HEK293T (cell line): Measurements from ENCODE around the gene STEAP3.

Source experiments
- CTCF ChIA-PET: fragments of 350-600 bp; formaldehyde crosslinking; extraction: SDS; loops from one replicate; lab custom pipeline; 2021; ENCODE audit warnings: antibody characterized with exemption, inconsistent platforms; lab: Yijun Ruan, JAX
- POLR2A ChIA-PET: fragments of 350-600 bp; formaldehyde crosslinking; extraction: SDS; loops from one replicate; lab custom pipeline; 2020; ENCODE audit warnings: antibody characterized with exemption, inconsistent platforms; lab: Yijun Ruan, JAX
- DNase-seq: peaks from one replicate; pipeline ENCODE4 v3.0.0; 2012; ENCODE audit warnings: mixed read lengths; ENCODE audit errors: extremely low spot score
- ARNT ChIP-seq: fragments of 450-650 bp; IDR thresholded peaks from 2 replicates; pipeline ENCODE4 v1.6.1; 2017; ENCODE audit warnings: mild to moderate bottlenecking
- BHLHE40 ChIP-seq: fragments of 450-650 bp; IDR thresholded peaks from 2 replicates; pipeline ENCODE4 v1.6.1; 2016; ENCODE audit warnings: mild to moderate bottlenecking, moderate library complexity, borderline replicate concordance
- CTBP1 ChIP-seq: fragments of 450-650 bp; IDR thresholded peaks from 2 replicates; pipeline ENCODE4 v1.6.1; 2016; ENCODE audit warnings: borderline replicate concordance
- ELF4 ChIP-seq: fragments of 450-650 bp; IDR thresholded peaks from 2 replicates; pipeline ENCODE4 v1.6.1; 2017; ENCODE audit warnings: antibody characterized with exemption
- FOXA1 ChIP-seq: fragments of 450-650 bp; IDR thresholded peaks from 2 replicates; pipeline ENCODE4 v1.6.1; 2016; ENCODE audit warnings: mild to moderate bottlenecking
- FOXK2 ChIP-seq: fragments of 450-650 bp; IDR thresholded peaks from 2 replicates; pipeline ENCODE4 v1.6.1; 2016; ENCODE audit warnings: mild to moderate bottlenecking
- FOXM1 ChIP-seq: fragments of 450-650 bp; IDR thresholded peaks from 2 replicates; pipeline ENCODE4 v1.6.1; 2017; ENCODE audit warnings: mild to moderate bottlenecking, borderline replicate concordance
- HDGF ChIP-seq: fragments of 450-650 bp; IDR thresholded peaks from 2 replicates; pipeline ENCODE4 v1.6.1; 2017; ENCODE audit warnings: antibody characterized with exemption, borderline replicate concordance
- L3MBTL2 ChIP-seq: fragments of 450-650 bp; conservative IDR thresholded peaks from 2 replicates; pipeline ENCODE4 v1.6.1; 2016; ENCODE audit warnings: mild to moderate bottlenecking
- LEF1 ChIP-seq: fragments of 450-650 bp; IDR thresholded peaks from 2 replicates; pipeline ENCODE4 v1.6.1; 2017; ENCODE audit warnings: mild to moderate bottlenecking, borderline replicate concordance
- NFRKB ChIP-seq: fragments of 450-650 bp; IDR thresholded peaks from 2 replicates; pipeline ENCODE4 v1.6.1; 2016; ENCODE audit warnings: mild to moderate bottlenecking, moderate library complexity
- PKNOX1 ChIP-seq: fragments of 450-650 bp; IDR thresholded peaks from 2 replicates; pipeline ENCODE4 v1.6.1; 2016
- SP1 ChIP-seq: fragments of 450-650 bp; IDR thresholded peaks from 2 replicates; pipeline ENCODE4 v1.6.1; 2017
- SUZ12 ChIP-seq: fragments of 450-650 bp; IDR thresholded peaks from 2 replicates; pipeline ENCODE4 v1.6.1; 2016; ENCODE audit warnings: mild to moderate bottlenecking
- TARDBP ChIP-seq: fragments of 450-650 bp; IDR thresholded peaks from 2 replicates; pipeline ENCODE4 v1.6.1; 2016
- ZNF384 ChIP-seq: fragments of 450-650 bp; IDR thresholded peaks from 2 replicates; pipeline ENCODE4 v1.6.1; 2016

Gene STEAP3

GRCh38 chr2:119263025-119263424 lies 39.4 kb downstream of the STEAP3 start:
- ChIA-PET POLR2A (no interaction called here), CTCF (interaction anchor here (2.3 kb wide), 1 partner anchor 43 kb away, joined by 7 read pairs; no protein-coding TSS in a partner anchor)
- DNase-seq: no peak
- TF ChIP-seq BHLHE40 (no peak), L3MBTL2 (no peak), FOXK2 (no peak), ELF4 (no peak)

- ChIA-PET POLR2A (interaction anchor here (1.5 kb wide), 1 partner anchor 38 kb away, joined by 4 read pairs; no protein-coding TSS in a partner anchor), CTCF (interaction anchor here (1.0 to 2.3 kb wide), 7 partner anchors 11 to 44 kb away, joined by 3 to 7 read pairs (median 4); no protein-coding TSS in a partner anchor)
- no peak for DNase-seq
- TF ChIP-seq SP1 (no peak), ZNF384 (no peak), L3MBTL2 (no peak), CTBP1 (no peak), ELF4 (no peak), FOXK2 (no peak), FOXA1 (no peak), LEF1 (no peak), BHLHE40 (no peak), TARDBP (no peak), NFRKB (no peak), HDGF (no peak), SUZ12 (no peak), PKNOX1 (no peak), ARNT (no peak)
These were observed 40.0 kb downstream of the STEAP3 start for GRCh38 chr2:119263656-119264055.

GRCh38 chr2:119264781-119265692 lies 41.4 kb downstream of the STEAP3 start:
- ChIA-PET CTCF (interaction anchor here (0.8 to 2.3 kb wide), 9 partner anchors 12 to 45 kb away, joined by 3 to 7 read pairs (median 3); no protein-coding TSS in a partner anchor), POLR2A (interaction anchor here (1.2 to 1.5 kb wide), 2 partner anchors 24 to 39 kb away, joined by 3 to 4 read pairs; no protein-coding TSS in a partner anchor)
- TF ChIP-seq L3MBTL2 (no peak), ELF4 (no peak), HDGF (no peak), BHLHE40 (no peak), LEF1 (no peak), TARDBP (no peak), PKNOX1 (no peak), SUZ12 (no peak), ARNT (no peak), FOXA1 (no peak), ZNF384 (no peak), CTBP1 (no peak), SP1 (no peak), FOXM1 (no peak), FOXK2 (no peak), NFRKB (no peak)
- peak; percentile 75 for DNase-seq

GRCh38 chr2:119265693-119266066 lies 42.0 kb downstream of the STEAP3 start:
- ChIA-PET CTCF (interaction anchor here (1.1 kb wide), 1 partner anchor 10 kb away, joined by 4 read pairs; no protein-coding TSS in a partner anchor), POLR2A (interaction anchor here (1.2 kb wide), 1 partner anchor 25 kb away, joined by 3 read pairs; no protein-coding TSS in a partner anchor)
- no peak for DNase-seq
- TF ChIP-seq FOXA1 (no peak), SP1 (no peak), HDGF (no peak), BHLHE40 (no peak), ELF4 (no peak), FOXK2 (no peak), LEF1 (no peak), NFRKB (no peak), CTBP1 (no peak), PKNOX1 (no peak), SUZ12 (no peak), ZNF384 (no peak), ARNT (no peak), L3MBTL2 (no peak), FOXM1 (no peak), TARDBP (no peak)

- DNase-seq: no peak
- ChIA-PET CTCF (interaction anchor here (1.0 to 1.2 kb wide), 3 partner anchors 10 to 24 kb away, joined by 3 to 4 read pairs (median 3); no protein-coding TSS in a partner anchor), POLR2A (interaction anchor here (1.2 kb wide), 1 partner anchor 25 kb away, joined by 3 read pairs; no protein-coding TSS in a partner anchor)
- TF ChIP-seq SP1 (no peak), HDGF (no peak), LEF1 (no peak), NFRKB (no peak), ZNF384 (no peak), ELF4 (no peak), ARNT (no peak), PKNOX1 (no peak)
These were observed 42.5 kb downstream of the STEAP3 start for GRCh38 chr2:119266091-119266589.
